NCI-H524 treated with DMSO at 0.1 percent for 48 hours (cell line): Measurements from ENCODE around the gene MSL1.

Experiments
- DNase-seq: peaks from one replicate; lab custom pipeline; 2025; lab: John Stamatoyannopoulos, UW

The MSL1 gene

GRCh38 chr17:40090237-40091119, 31.3 kb upstream of the MSL1 start:
- no peak for DNase-seq

DNA sequence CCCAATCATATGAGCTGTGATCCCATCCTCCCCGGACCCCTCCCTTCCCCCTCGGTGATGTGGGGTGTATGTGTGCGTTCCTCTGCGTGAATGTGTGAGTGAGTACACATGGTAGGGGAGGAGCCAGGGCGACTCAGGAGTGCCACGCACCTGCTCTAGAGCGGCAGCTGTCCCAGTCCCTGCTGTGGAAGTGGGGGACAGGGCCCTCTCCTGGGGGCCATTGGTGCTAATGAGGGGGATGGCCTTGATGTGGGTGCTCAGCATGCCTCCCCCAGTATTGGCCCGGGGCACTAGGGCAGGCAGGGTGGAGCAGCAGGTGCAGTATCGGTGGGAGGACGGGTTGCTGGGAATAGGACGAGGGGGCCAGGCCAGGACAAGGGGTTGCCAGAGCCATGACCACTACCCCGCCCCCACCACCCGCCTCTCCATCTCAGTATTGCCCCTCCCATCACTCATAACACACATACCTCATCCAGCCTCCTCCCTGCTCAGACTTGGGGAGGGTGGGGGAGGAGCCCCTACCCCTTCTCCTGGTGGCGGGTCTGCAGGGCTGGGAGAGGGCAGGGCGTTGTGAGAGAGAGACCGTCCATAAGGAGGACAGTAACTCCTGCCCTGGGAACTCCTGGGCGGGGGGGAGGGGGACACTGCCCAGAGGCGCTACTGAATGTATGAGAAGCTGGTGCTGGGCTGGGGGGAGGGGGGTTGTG, 29.9 kb upstream of the MSL1 start:
- DNase-seq = no peak

- no peak for DNase-seq
These were observed 29.2 kb upstream of the MSL1 start for GRCh38 chr17:40092581-40092980.

GRCh38 chr17:40093005-40093579, 28.7 kb upstream of the MSL1 start:
- no peak for DNase-seq

- DNase-seq = no peak
These were observed 28.1 kb upstream of the MSL1 start for GRCh38 chr17:40093580-40094201.

GRCh38 chr17:40094874-40095273, 26.9 kb upstream of the MSL1 start:
- DNase-seq = no peak

DNA sequence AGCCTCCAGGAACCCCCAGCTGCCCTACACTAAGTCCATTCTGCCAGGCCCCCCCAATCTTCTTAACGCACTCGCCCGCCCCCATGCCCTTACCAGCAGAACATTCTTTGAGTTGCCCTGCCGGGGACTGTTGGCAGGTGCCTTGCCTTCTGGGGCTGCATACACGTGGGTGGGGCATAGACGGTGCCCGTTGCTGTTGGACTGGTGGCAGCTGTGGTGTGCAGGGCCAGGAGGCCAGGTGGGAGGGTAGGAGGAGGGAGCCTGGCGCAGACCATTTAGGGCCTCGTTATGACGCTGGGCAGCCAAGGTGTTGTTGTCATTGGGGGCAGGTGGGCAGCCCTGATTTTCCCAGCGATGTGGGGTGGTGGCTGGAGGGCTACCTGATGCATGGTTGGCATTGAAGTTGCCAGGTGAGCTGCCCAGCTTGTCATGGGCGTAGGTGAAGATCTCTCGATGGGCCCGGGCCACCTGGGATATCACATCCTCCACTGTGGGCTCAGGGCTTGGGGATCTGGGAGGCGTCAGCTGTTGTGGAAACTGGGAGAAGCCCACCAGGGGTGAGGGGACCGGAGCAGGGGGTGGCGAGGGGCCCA, 26.3 kb upstream of the MSL1 start:
- no peak for DNase-seq

GRCh38 chr17:40095944-40096791, 25.6 kb upstream of the MSL1 start:
- DNase-seq = no peak

- DNase-seq = no peak
These were observed 24.7 kb upstream of the MSL1 start for GRCh38 chr17:40097087-40097486.

GRCh38 chr17:40097931-40098845, 23.6 kb upstream of the MSL1 start:
- no peak for DNase-seq

DNA sequence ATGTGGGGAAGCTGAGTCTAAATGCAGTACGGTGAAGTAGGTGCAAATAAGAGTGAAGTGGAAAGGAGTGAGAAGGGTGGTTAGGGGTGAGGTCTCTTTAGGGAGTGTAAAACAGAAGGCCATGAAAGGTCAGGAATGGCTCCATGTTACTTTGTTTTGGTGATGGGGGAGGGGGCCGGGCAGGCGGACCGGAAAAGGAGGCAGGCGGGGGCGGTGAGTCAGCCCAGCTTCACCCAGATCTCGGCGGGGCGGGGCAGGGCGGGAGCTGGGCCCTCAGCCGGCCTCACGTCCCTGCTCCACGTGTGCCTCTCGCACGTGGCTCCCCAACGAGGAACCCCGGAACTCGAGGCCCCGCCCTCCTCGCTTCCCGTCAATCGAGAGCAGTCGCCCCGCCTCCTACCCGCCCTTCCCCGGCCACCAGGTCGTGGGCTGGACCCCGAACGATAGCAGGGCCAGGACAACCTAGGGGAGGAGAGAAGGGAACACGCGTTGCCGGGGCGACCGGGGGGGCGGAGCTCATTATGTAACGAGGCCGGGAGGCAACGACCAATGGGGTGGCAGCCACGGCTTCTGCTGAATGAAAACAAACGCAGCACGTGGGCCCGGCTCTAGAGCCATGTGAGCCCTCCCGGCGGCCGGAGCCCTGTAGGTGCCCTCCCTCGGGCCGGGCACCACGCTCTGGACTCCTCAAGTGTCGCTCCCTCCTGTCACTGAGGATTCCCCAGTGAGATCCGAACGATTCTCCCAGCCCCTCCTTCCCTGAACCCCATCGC, 22.7 kb upstream of the MSL1 start:
- no peak for DNase-seq

DNA sequence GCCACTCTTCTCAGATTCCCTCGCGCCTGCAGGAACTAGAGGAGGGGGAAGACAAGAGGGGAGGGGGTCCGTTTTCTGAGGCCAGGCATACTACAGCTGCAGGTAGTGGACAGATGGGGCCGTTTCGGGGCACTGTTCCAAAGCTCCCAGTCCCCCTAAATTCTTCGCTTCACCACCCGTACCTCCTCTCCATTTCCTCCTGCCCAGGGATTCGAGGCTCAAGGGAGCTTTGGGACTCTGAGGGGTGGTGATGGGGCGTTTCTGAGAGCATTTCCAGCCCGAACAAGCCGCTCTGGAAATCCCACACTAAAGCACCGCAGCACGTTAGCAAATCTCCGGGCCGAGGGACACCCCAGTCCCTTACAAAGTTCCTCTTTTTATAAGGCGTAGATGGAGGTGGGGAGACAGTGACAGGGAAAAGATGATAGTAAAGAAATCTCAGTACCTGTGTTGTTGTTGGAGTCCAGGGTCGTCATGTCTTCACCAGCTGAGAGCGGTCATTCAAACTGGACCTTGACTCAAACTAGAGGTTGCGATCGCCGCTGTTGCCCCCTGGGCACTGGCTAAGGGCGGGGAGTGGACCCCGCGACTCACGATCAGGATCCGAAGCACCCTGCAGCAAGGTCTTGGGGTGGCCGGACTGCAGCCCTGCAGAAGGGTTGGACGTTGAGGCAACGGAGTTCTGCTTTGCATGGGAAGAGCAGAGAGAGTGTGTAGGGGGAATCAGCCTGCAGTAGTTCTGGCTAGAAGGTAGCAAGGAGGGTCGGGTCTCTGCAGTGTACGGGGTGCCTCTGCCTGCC, 22.0 kb upstream of the MSL1 start:
- no peak for DNase-seq

- DNase-seq = no peak
These were observed 21.4 kb upstream of the MSL1 start, which contains the start of gene NR1D1 for GRCh38 chr17:40100419-40100668. Gene NR1D1, minus strand, starts transcription at chr17:40100589. Its CDS starts 495 bp downstream, at chr17:40100094.

- DNase-seq = peak; percentile 89
These were observed 21.0 kb upstream of the MSL1 start for GRCh38 chr17:40100669-40101366.

GRCh38 chr17:40101367-40102210, 20.2 kb upstream of the MSL1 start:
- no peak for DNase-seq

DNA sequence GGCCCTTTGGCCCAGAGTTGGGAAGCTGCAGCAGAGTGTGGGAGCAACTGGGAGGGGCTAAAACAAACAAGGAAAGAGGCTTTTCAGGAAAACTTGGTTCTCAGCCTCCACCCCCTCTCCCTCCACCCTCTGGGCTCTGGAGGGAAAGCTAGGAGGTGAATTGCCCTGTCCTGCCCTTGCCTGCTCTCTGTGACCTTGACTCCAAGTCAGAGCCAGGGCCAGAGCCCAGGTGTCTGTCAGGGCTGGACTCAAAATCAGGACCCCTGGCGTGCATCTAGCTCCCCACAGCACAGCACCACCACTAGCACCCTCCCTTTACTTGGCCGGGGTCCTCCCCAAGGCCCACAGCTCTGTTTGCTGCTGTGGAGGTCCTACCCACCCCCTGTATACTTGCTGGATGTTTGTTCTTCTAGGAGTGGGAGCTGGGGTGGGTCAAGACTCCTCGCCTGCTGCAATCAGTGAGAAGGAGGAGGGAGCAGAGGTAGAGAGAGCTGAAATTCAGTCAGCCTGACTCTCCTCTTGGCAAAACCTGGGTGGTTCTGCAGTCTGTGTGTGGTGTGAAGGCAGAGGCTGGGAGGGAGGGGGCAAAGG, 18.6 kb upstream of the MSL1 start:
- DNase-seq = no peak

DNA sequence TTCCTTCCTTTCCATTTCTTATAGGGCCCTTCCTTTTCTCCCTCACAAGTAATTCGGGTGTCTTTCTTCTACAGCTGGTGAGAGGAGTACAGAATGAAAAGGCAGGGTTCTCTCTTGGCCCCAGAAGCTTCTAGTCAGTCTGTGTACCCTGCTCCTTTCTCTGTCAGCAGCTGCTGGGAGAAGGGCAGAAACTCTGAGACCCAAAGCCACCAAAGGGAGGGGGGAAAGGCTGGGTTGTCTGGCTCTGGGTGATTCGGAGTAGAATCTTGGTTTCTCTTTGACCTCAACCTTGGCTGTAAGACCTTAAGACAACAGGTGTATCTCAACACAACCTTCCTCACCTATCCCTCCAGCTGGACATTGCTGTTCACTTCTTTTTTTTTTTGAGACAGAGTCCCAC, 18.1 kb upstream of the MSL1 start:
- no peak for DNase-seq
